ENCODE data around the gene PWWP2B. TPM values are rescaled to one million over a fixed set of nuclear protein-coding genes. Genes with fewer than 3 reads are reported as not detected.
"Not testable (repeated sequence)": the region's sequence is repeated elsewhere in the genome, so short reads cannot be mapped to it uniquely, and the experiment has no call there.

PWWP2B gene
- total RNA-seq, 1 donor from 2014 or later: 19.9 TPM

GRCh38 chr10:132435320-132435719, 38.3 kb downstream of the PWWP2B start:
- intact Hi-C loops (cut with micrococcal nuclease); ATAC-seq; DNase-seq: not testable (repeated sequence)

GRCh38 chr10:132436096-132436495, 39.1 kb downstream of the PWWP2B start:
- ATAC-seq; DNase-seq; intact Hi-C loops (cut with micrococcal nuclease): not testable (repeated sequence)

- ATAC-seq: no peak
- intact Hi-C loops (cut with micrococcal nuclease): no loop called here
- no peak for DNase-seq
Observed at GRCh38 chr10:132436861-132437410, 39.9 kb downstream of the PWWP2B start.

DNA sequence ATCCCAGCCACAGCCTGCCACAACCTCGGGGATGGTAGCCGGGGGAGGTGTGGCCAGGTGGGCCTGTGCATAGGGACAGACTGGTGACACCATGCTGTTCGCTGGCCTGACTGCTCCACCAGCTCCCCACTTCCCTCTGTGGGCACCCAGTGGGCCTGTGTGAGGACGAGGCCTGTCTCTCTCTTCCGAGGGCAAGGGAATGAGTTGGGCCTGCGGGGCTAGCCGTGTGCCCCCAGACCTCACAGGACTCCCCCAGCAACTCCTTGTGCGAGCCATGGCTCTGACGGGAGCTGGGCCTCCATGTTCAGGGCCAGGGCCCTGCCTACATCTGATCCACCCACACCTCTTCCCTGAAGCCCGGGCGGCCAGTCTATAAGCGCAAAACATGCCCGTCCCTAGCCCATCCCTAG, 40.5 kb downstream of the PWWP2B start:
- ATAC-seq (no peak), DNase-seq (no peak)
- intact Hi-C loops (cut with micrococcal nuclease): no loop called here

GRCh38 chr10:132438091-132439024, 41.4 kb downstream of the PWWP2B start:
- DNase-seq (no peak), ATAC-seq (no peak)
- intact Hi-C loops (cut with micrococcal nuclease): no loop called here

GRCh38 chr10:132439025-132439388, 42.0 kb downstream of the PWWP2B start:
- DNase-seq: no peak
- intact Hi-C loops (cut with micrococcal nuclease): no loop called here
- ATAC-seq: peak; percentile 52

DNA sequence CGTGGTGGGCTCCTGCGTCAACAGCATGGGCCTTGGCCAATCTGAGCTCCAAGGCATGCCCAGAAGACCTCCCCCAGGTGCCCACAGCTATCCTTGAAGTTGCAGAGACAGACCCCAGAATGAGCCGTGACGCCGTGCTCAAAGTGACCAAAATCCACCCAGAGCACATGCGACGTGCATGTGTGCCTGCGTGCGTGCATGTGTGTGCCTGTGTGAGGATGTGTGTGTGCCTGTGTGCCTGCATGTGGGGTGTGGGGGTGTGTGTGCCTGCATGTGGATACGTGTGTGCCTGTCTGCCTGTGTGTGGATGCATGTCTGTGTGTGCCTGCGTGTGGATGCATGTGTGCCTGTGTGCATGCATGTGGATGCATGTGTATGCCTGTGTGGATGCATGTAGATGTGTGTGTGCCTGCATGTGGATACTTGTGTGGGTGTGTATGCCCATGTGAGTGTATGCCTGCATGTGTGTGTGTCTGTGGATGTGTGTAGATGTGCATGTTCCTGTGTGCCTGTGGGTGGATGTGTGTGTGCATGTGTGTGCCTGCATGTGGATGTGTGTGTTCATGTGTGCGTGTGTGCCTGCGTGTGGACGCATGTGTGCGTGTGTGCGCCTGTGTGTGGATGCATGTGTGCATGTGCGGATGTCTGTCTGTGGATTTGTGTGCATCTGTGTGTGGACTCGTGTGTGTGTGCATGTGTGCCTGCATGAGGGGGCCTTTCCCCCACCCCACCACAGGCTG, 42.6 kb downstream of the PWWP2B start:
- intact Hi-C loops (cut with micrococcal nuclease): no loop called here
- no peak for ATAC-seq
- no peak for DNase-seq

GRCh38 chr10:132440791-132441565, 44.0 kb downstream of the PWWP2B start:
- DNase-seq (no peak), ATAC-seq (no peak)
- intact Hi-C loops (cut with micrococcal nuclease): no loop called here

GRCh38 chr10:132441818-132442524, 45.0 kb downstream of the PWWP2B start:
- intact Hi-C loops (cut with micrococcal nuclease): no loop called here

GRCh38 chr10:132442636-132443035, 45.6 kb downstream of the PWWP2B start:
- no peak for DNase-seq
- intact Hi-C loops (cut with micrococcal nuclease): no loop called here
- no peak for ATAC-seq

More at GRCh38 chr10:132441818-132442524, 45.0 kb downstream of the PWWP2B start:
- DNase-seq (no peak), ATAC-seq (no peak)

DNA sequence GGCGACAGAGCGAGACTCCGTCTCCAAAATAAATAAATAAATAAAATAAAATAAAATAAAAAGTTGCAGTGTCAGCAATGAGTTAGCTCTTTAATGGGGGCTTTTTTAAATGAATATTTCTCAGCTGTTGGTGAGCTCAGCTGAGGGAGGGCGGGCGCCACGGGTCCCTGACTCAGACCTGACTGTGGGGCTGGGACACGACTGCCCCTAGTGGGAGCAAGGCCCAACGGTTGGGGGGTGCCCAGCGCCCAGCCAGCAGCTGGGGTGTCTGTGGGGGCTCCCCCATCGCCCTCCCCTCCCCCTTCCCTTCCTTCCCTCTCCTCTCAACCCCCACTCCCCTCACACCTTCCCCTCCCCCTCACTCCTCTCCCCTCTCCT, 46.6 kb downstream of the PWWP2B start:
- no peak for DNase-seq
- ATAC-seq: no peak
- intact Hi-C loops (cut with micrococcal nuclease): no loop called here

DNA sequence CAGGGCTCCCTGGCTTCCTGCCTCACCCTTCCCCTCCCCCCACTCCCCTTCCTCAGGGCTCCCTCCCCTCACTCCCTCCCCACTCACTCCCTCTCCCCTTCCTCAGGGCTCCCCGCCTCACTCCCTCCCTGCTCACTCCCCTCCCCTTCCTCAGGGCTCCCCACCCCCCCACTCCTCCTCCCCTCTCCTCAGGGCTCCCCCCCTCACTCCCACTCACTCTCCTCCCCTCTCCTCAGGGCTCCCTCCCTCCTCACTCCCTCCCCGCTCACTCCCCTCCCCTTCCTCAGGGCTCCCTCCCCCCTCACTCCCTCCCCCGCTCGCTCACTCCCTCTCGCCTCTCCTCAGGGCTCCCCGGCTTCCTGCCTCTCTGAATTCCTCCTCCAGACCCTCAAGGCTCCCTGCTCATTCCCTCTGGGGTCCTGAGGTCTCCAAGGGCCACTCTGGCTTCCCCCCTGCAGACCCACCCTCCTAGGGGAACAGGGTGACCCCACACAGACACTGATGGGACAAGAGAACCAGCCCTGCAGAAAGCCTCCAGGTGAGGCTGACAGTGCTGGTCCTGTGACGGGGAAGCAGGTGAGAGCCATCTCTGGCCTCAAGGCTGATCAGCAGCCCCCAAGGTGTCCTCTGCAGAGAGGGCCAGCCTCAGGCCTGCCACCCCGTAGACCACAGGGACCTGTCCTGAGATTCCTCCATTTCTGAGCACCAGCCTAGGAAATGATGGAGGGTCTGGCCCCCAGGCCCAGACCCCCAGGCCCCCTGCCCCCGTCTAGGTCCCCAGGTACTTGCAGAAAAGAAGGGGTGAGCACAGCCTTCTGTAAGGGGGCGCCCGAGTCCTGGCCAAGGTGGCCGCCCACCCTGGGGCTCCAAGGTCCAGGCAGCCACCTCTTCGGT, 47.2 kb downstream of the PWWP2B start:
- intact Hi-C loops (cut with micrococcal nuclease): no loop called here
- DNase-seq (no peak), ATAC-seq (no peak)

DNA sequence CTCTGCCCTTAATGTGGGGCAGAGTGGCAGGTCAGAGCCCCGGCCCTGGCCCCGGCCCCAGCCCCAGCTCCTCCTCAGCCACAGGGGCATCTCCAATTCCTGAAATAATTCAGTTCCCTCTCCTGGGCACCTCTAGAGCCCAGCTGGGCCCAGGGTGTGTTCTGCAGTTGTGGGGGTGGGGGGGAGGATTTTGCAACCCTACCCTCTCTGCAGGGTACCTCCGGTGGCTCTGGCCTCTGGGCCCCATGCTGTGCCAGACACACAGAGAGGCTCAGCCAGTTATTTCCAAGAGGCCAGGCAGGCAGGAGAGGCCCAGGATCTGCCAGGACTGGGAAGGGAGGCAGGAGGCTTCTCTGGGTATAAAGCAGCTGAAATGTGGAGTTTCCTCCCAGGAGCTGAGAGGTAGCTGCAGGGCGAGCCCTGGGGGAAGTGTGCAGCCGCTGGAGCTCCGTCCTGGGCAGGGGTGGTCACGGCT, 47.9 kb downstream of the PWWP2B start:
- intact Hi-C loops (cut with micrococcal nuclease): no loop called here
- no peak for DNase-seq
- ATAC-seq: no peak

DNA sequence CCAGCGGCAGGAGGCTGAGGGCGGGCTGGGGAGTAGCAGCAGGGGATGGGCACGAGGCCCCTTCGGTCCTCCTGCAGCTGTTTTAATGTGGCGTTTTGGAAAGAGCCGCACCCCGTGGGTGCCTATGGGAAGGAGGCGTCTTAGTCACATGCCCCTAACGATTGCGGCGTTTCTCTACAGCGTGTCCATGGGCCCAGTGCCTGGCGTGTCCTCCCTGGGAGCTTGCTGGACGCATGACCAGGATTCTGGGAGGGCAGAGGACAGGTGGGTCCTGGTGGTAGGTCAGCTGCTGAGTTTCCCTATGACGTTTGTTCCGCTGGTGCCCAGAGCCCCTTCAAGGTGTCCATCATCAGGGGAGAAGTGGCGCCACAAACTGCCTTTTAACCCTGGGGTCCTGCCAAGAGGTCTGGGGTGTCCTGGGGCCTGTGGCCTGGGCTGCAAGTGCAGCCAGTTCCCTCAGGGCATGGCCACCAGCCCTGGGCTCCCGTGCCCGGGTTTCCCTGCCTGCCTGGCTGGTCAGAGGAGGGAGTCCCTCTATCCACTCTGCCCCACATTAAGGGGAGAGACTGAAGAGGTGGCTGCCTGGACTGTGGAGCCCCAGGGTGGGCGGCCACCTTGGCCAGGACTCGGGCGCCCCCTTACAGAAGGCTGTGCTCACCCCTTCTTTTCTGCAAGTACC, 48.7 kb downstream of the PWWP2B start:
- ATAC-seq (no peak), DNase-seq (no peak)
- intact Hi-C loops (cut with micrococcal nuclease): no loop called here

DNA sequence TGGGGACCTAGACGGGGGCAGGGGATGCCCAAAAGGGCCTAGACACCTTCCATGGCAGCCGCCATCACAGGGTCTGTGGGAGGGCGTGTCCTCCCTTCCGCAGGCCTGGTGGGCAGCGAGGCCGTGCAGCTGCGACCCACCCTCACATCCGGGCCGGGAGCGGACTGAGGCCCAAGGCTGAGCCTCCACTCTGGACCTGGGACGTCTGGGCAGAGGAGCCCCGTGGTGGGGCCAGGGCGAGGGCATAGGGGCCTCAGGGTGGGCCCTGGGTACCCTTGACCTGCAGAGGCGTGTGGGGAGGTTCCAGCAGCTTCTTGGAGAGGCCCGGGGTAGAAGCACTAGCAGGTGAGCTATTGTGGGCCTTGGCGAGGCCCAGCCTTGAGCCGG, 49.2 kb downstream of the PWWP2B start:
- no peak for ATAC-seq
- intact Hi-C loops (cut with micrococcal nuclease): no loop called here
- DNase-seq: no peak

DNA sequence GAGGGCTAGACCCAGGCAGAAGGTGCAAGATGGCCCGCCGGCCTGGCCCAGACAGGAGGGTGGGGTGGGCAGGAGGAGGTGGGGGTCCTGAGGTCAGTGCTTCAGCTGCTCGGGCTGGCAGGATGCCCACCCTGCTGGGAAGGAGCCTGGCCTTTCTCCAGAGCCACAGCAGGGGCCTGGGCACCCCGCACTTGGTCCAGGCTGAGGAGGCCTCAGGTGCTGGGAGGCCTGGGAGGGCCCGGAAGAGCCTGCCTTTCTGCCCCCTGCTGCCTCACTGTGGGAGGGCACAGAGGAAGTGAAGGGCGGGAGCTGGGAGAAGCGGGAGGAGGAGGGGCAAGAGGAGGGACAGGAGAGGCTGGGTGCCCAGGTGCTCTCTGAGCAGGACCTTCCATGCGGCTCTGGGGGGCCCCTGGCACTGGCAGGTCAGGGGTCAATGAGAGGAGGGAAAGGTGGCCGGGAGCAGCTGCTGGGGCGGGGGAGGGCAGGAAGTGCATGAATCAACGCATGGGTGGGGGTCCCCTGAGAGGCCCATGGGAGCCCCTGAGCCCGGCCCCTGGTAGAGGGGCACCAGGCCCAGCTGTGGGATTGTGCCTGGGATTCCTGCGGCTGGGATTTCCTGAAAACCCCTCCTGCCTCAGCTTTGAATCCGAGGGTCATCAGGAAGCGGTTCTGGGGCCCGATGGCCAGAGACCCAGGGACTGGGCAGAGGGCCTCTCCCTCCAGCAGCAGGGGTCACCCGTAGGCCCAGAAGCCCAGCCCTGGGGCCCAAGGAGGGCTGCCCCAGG, 49.9 kb downstream of the PWWP2B start:
- DNase-seq (peak; percentile 62), ATAC-seq (peak; percentile 66)
- intact Hi-C loops (cut with micrococcal nuclease): no loop called here
